GM12873 (cell line): ENCODE results near the gene PPL.

ENCODE experiments used
- CTCF ChIP-seq: IDR thresholded peaks from 2 replicates; pipeline ENCODE4 v1.5.1; 2012; ENCODE audit warnings: low read depth, mild to moderate bottlenecking, moderate library complexity, low read length, control low read depth; ENCODE audit not compliant: insufficient read depth; ENCODE audit errors: missing control alignments

PPL gene

GRCh38 chr16:4866586-4866985, 70.4 kb downstream of the PPL start:
- TF ChIP-seq CTCF, result no peak

GRCh38 chr16:4865231-4865860, 71.6 kb downstream of the PPL start:
- no peak for TF ChIP-seq CTCF

- TF ChIP-seq CTCF, result no peak
Measured at GRCh38 chr16:4864728-4865127, 72.2 kb downstream of the PPL start.

GRCh38 chr16:4862639-4863038, 74.3 kb downstream of the PPL start:
- no peak for TF ChIP-seq CTCF

GRCh38 chr16:4860727-4861342, 76.1 kb downstream of the PPL start:
- no peak for TF ChIP-seq CTCF

- no peak for TF ChIP-seq CTCF
Measured at GRCh38 chr16:4859900-4860255, 77.1 kb downstream of the PPL start.

GRCh38 chr16:4859190-4859899, 77.6 kb downstream of the PPL start:
- TF ChIP-seq CTCF, result no peak
